Activated CD4-positive, alpha-beta memory T cell treated with anti-CD3 and anti-CD28 coated beads, Interleukin-2, amount 10 ng/mL, durations not matched to agents 7 days and 5 days (primary cell): Measurements from ENCODE around the gene TMEM86B. TPM values are rescaled to one million over a fixed set of nuclear protein-coding genes. Genes with fewer than 3 reads are reported as not detected.

Experiments used
- CTCF ChIA-PET: fragments of 350-600 bp; sonication (Branson Sonifier 250); formaldehyde crosslinking; loops from one replicate; lab custom pipeline; 2021; ENCODE audit warnings: antibody characterized with exemption, inconsistent platforms; lab: Charles Lee
- POLR2A ChIA-PET: fragments of 350-600 bp; sonication (Branson Sonifier 250); formaldehyde crosslinking; loops from one replicate; lab custom pipeline; 2021; ENCODE audit warnings: antibody characterized with exemption; lab: Charles Lee
- DNase-seq: peaks from one replicate; pipeline ENCODE4 v3.0.0-alpha.2; 2020
- H3K27ac Mint-ChIP-seq: one replicate; pipeline ENCODE4 v1.8.0; 2021; ENCODE audit warnings: mild to moderate bottlenecking, mixed read lengths
- H3K27me3 Mint-ChIP-seq: one replicate; pipeline ENCODE4 v1.8.0; 2021; ENCODE audit warnings: mixed read lengths
- H3K36me3 Mint-ChIP-seq: one replicate; pipeline ENCODE4 v1.8.0; 2021; ENCODE audit warnings: low read depth, mixed read lengths
- H3K4me1 Mint-ChIP-seq: one replicate; pipeline ENCODE4 v1.8.0; 2021; ENCODE audit warnings: mixed read lengths
- H3K4me3 Mint-ChIP-seq: one replicate; pipeline ENCODE4 v1.8.0; 2021; ENCODE audit warnings: mild to moderate bottlenecking, mixed read lengths
- H3K9me3 Mint-ChIP-seq: one replicate; pipeline ENCODE4 v1.8.0; 2021; ENCODE audit warnings: mixed read lengths
- total RNA-seq, 2 experiments: library from RNA; stranded (reverse); gene quantifications; one replicate each; pipeline ENCODE4 v1.2.3, GENCODE V29; 2021

The TMEM86B gene
- total RNA-seq, result 10 to 100 TPM; 10.3 to 12.4 TPM

DNA sequence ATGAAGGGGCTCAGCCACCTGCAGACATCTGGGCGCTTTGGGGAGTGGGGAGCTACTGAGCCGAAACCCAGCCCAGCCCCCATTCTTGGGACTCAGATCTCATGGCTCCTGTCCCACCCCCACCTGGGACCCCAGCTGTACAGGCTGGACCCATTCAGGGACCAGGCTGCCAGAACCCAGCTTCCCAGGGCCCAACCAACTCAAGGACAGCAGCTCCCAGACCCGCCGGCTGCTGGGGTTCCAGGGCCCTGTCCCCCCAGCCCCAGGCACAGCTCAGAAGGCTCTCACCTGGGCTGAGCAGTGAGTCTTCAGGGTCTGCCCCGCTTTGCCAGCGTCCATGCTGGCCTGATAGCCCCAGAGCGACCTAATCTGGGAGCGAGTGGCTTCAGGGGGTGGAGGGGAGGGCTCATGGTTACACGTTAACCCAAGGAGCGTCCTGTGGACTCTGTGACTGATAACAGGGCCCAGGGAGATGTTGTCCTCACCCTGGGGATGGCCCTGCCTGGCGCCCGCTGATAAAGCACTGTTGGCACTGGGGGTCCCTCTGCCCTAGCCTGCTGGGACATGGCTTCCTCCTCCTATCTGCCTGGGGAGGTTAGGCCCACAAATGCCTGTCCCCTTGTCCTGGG is at the start of gene TMEM86B:
TMEM86B (minus strand) TSS at position 361 of the 629 bp plus-strand sequence; CDS start at position 339, 22 bp downstream.
- Mint-ChIP-seq H3K27me3 (no peaks in the 10 kb centered on the region), H3K9me3 (no peaks in the 10 kb centered on the region), H3K36me3 (peaks cover 58% of the 10 kb centered on the region), H3K27ac (no peak within 1 kb of the TSS), H3K4me1 (peaks cover 6% of the 10 kb centered on the region), H3K4me3 (no peak within 1 kb of the TSS)
- no peak for DNase-seq
- ChIA-PET CTCF (interaction anchor here (0.6 kb wide), 1 partner anchor 319 kb away, joined by 5 read pairs; no protein-coding TSS in a partner anchor), POLR2A (interaction anchor here (0.9 to 1.3 kb wide), 2 partner anchors 26 to 31 kb away, joined by 3 read pairs; no protein-coding TSS in a partner anchor)

- peak overlapping the region; percentile 97 for H3K27ac Mint-ChIP-seq
- CTCF ChIA-PET, result interaction anchor here (1.2 to 3.0 kb wide), 6 partner anchors 15 to 190 kb away, joined by 3 to 13 read pairs (median 7); no protein-coding TSS in a partner anchor
- peak overlapping the region; percentile 59 for H3K4me3 Mint-ChIP-seq
- H3K9me3 Mint-ChIP-seq, result no peaks in the 10 kb centered on the region
- no peaks in the 10 kb centered on the region for H3K27me3 Mint-ChIP-seq
- DNase-seq, result no peak
- POLR2A ChIA-PET, result interaction anchor here (0.9 to 6.9 kb wide), 5 partner anchors 16 to 160 kb away, joined by 3 to 96 read pairs (median 8); partner anchors contain the start of genes PPP1R12C, PPP6R1 and UBE2S
- H3K36me3 Mint-ChIP-seq, result peaks cover 22% of the 10 kb centered on the region
- peaks cover 51% of the 10 kb centered on the region for H3K4me1 Mint-ChIP-seq
Observed at GRCh38 chr19:55277494-55277893, 48.9 kb upstream of the TMEM86B start.

DNA sequence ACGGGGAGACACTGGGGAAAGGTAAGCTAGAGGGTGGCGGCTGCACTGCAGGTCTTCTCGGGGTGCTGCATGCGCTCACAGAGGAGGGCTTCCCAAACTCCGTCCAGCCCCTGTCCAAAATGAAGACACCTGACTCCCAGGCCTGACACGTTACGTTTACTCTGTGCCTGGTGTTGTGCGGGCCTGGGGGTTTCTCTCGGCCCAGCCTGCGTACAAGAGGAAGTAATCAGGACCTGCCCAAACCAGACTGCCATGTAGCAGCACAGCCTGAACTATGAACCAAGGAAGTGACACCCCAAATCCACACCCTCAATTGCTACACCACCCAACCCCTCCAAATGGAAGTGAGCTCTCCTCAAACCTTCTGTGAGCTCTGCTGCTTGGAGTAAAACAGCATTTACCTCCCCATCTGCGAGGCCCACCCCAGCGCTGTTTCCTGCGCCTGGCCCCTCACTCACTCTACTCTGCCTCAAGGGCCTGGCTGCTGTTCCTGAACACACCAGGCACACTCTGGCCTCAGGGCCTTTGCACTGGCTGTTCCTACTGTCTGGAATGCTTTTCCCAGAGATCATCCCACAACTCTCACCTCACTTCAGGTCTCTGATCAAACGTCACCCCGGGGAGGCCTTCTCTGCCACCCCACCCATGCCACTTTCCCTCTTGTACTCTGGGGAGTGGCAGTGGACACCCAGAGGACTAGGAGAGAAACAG is 48.3 kb upstream of the TMEM86B start:
- peak overlapping the region; percentile 97 for H3K27ac Mint-ChIP-seq
- H3K27me3 Mint-ChIP-seq, result no peaks in the 10 kb centered on the region
- DNase-seq, result peak; percentile 31
- ChIA-PET CTCF (interaction anchor here (1.4 to 3.0 kb wide), 5 partner anchors 15 to 190 kb away, joined by 3 to 13 read pairs (median 9); no protein-coding TSS in a partner anchor), POLR2A (interaction anchor here (0.9 to 6.9 kb wide), 5 partner anchors 15 to 159 kb away, joined by 3 to 96 read pairs (median 8); partner anchors contain the start of genes PPP1R12C, PPP6R1 and UBE2S)
- H3K4me3 Mint-ChIP-seq, result peak overlapping the region; percentile 59
- H3K36me3 Mint-ChIP-seq, result peaks cover 28% of the 10 kb centered on the region
- no peaks in the 10 kb centered on the region for H3K9me3 Mint-ChIP-seq
- H3K4me1 Mint-ChIP-seq, result peaks cover 51% of the 10 kb centered on the region

GRCh38 chr19:55275851-55276719 is 47.5 kb upstream of the TMEM86B start:
- H3K9me3 Mint-ChIP-seq, result no peaks in the 10 kb centered on the region
- ChIA-PET POLR2A (interaction anchor here (2.1 to 6.9 kb wide), 4 partner anchors 16 to 158 kb away, joined by 8 to 96 read pairs (median 44); partner anchors contain the start of genes PPP1R12C, PPP6R1 and UBE2S), CTCF (interaction anchor here (0.7 to 3.0 kb wide), 4 partner anchors 16 to 26 kb away, joined by 3 to 13 read pairs (median 11); no protein-coding TSS in a partner anchor)
- H3K36me3 Mint-ChIP-seq, result peaks cover 29% of the 10 kb centered on the region
- peak overlapping the region; percentile 97 for H3K27ac Mint-ChIP-seq
- DNase-seq, result peak; percentile 49
- peaks cover 47% of the 10 kb centered on the region for H3K4me1 Mint-ChIP-seq
- H3K4me3 Mint-ChIP-seq, result peak overlapping the region; percentile 59
- H3K27me3 Mint-ChIP-seq, result no peaks in the 10 kb centered on the region

DNA sequence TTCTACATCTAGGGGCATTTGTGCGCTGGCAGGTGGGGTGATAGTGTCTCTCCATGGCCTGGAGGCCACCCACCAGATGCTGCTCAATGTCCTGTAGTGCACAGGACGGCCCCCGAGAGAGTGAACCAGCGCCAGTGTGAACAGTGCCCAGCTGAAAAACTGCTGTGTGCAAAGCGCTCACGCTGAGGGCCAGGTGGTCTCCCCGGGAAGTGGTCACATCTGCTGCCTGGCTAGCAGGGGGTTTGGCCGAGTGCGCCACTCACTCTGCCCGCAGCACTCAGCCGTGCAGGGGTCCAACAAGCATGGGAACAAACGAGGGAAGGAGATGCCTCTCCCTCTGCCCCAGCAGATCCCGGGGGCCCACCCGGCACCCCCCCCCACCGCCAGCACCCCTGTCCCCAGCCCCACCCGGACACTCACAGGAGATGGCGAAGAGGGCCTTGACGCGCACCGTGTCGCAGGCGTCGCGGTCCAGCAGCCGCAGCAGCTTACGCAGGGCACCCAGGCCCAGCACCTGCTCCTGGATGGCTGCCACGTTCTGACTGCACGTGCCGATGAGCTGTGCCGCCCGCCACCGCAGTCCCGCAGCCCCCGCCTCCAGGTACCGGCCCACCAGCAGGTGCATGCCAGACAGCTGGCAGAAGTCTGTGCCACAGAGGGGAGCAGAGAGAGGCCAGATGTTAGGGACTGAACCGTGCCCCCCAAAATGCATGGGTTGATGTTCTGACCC is 45.6 kb upstream of the TMEM86B start:
- H3K9me3 Mint-ChIP-seq, result no peaks in the 10 kb centered on the region
- POLR2A ChIA-PET, result interaction anchor here (6.9 kb wide), 1 partner anchor 14 kb away, joined by 81 read pairs; the partner anchor contains the start of gene PPP6R1
- H3K27me3 Mint-ChIP-seq, result no peaks in the 10 kb centered on the region
- peaks cover 29% of the 10 kb centered on the region for H3K4me1 Mint-ChIP-seq
- no peak overlapping the region for H3K27ac Mint-ChIP-seq
- no peak for DNase-seq
- no peak overlapping the region for H3K4me3 Mint-ChIP-seq
- H3K36me3 Mint-ChIP-seq, result peaks cover 32% of the 10 kb centered on the region
- CTCF ChIA-PET, result no interaction called here

DNA sequence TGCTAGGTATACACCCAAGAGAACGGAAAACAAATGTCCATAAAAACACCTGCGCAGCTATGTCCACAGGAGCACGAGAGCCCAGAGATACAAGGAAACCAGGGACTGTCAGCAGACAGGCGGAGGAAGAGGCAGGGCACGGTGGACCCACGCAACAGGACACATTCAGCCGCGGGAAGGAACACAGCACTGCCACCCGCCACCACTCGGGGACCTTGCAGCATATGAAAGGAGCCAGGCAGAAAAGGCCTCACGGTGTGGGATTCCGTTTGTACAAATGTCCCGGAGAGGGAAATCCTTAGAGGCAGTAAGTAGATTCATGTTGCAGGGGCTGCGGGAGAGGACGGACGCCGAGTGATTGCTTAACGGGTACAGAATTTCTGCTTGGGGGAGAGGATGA is 43.6 kb upstream of the TMEM86B start:
- Mint-ChIP-seq H3K4me3 (no peak overlapping the region), H3K9me3 (no peaks in the 10 kb centered on the region)
- DNase-seq, result no peak

DNA sequence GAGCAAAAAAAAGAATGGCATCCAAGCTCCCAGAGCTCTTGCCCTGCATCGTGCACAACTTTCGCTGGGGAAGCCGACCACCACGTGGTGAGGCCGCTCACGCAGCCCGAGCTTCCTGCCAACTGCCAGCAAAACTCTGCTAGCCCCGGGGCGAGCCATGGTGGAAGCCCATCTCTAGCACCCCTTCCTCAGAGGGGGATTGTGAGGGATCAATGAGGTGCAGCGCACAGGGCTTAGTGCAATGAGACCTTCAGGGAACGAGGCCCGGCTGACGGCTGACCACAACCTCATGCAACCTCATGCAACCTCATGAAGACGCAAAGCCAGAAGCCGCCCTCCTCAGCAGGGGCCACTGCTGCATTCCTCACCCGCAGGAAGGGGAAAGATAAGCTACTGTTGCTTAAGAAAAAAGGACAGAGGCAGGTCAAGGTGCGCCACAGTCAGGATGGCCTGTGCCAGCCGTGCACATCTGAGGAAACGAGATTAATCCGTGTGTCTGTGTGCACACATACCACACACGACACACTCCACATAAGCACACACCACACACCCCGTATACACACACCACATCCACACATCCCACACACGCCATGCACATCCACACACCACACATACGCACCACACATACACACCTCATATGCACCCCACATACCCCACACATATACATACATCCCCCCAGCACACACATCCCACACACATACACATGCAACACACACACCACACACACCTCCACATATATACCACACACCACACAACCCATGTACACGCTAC is 41.8 kb upstream of the TMEM86B start:
- CTCF ChIA-PET, result no interaction called here
- POLR2A ChIA-PET, result interaction anchor here (1.1 to 2.5 kb wide), 2 partner anchors 11 to 31 kb away, joined by 3 to 11 read pairs; partner anchors contain the start of gene PPP6R1
- H3K4me3 Mint-ChIP-seq, result no peak overlapping the region

More for the DNA sequence above, 43.6 kb upstream of the TMEM86B start:
- H3K36me3 Mint-ChIP-seq, result peaks cover 32% of the 10 kb centered on the region
- no peaks in the 10 kb centered on the region for H3K27me3 Mint-ChIP-seq
- POLR2A ChIA-PET, result interaction anchor here (2.0 kb wide), 1 partner anchor 13 kb away, joined by 6 read pairs; the partner anchor contains the start of gene PPP6R1
- H3K27ac Mint-ChIP-seq, result no peak overlapping the region
- CTCF ChIA-PET, result no interaction called here
- peaks cover 16% of the 10 kb centered on the region for H3K4me1 Mint-ChIP-seq

DNA sequence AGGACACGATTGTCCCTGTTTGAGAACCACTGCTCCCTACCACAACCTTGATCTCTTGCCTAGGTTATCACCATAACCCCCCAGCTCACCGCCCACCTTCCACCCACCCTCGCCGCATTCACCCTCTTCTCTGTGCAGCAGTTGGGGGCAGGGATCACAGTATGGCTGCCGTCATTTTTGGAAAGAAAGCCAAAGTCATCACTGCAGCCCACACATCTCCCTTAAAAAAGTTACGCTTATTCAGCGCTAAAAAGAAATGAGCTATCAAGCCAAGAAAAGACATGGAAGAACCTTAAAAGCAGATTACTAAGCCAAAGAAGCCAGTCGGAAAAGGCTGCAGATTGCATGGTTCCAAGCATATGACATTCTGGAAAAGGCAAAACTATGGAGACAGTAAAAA is 40.7 kb upstream of the TMEM86B start:
- Mint-ChIP-seq H3K4me3 (no peak overlapping the region), H3K9me3 (peaks cover 7% of the 10 kb centered on the region), H3K36me3 (peaks cover 31% of the 10 kb centered on the region), H3K27me3 (no peaks in the 10 kb centered on the region), H3K27ac (no peak overlapping the region), H3K4me1 (peaks cover 4% of the 10 kb centered on the region)
- POLR2A ChIA-PET, result interaction anchor here (1.2 to 2.5 kb wide), 2 partner anchors 10 to 115 kb away, joined by 4 to 11 read pairs; partner anchors contain the start of genes PPP6R1 and TMEM238
- no peak for DNase-seq
- CTCF ChIA-PET, result no interaction called here

More for the DNA sequence above, 41.8 kb upstream of the TMEM86B start:
- H3K27me3 Mint-ChIP-seq, result no peaks in the 10 kb centered on the region
- H3K4me1 Mint-ChIP-seq, result peaks cover 7% of the 10 kb centered on the region
- H3K27ac Mint-ChIP-seq, result no peak overlapping the region
- peaks cover 7% of the 10 kb centered on the region for H3K9me3 Mint-ChIP-seq
- H3K36me3 Mint-ChIP-seq, result peaks cover 34% of the 10 kb centered on the region
- no peak for DNase-seq

DNA sequence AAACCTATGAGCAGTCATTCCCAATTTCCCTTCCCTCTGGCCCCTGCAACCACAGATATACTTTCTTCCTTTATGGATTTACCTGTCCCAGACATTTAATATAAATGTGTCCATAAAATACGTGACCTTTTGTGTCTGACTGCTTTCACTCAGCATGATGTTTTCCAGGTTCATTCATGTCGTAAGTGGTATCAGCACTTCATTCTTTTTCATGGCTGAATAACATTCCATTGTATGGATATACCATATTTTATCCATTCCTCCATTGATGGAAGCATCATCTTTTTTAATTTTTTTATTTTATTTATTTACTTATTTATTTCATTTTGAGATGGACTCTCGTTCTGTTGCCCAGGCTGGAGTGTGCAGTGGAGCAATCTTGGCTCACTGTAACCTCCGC is 38.3 kb upstream of the TMEM86B start:
- no peak for DNase-seq
- Mint-ChIP-seq H3K27ac (no peak overlapping the region), H3K4me1 (peaks cover 4% of the 10 kb centered on the region), H3K4me3 (no peak overlapping the region), H3K9me3 (peaks cover 7% of the 10 kb centered on the region), H3K36me3 (peaks cover 20% of the 10 kb centered on the region), H3K27me3 (no peaks in the 10 kb centered on the region)
- ChIA-PET CTCF (no interaction called here), POLR2A (no interaction called here)

DNA sequence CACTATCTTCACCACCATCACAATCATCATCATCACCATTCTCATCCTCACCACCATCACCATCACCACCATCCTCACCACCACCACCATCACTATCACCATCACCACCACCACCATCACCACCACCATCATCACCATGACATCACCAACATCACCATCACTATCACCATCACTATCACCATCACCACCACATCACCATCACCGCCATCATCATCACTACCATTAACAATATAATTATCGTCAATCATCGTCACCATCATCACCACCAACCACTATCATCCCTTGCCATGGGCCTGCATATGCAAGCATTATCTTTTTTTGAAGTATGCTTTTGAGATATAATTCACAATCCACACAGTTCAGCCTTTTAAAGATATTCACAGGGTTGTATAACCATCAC is 37.8 kb upstream of the TMEM86B start:
- no peak for DNase-seq
- H3K4me3 Mint-ChIP-seq, result no peak overlapping the region
- POLR2A ChIA-PET, result no interaction called here
- no peaks in the 10 kb centered on the region for H3K27me3 Mint-ChIP-seq
- CTCF ChIA-PET, result no interaction called here
- H3K36me3 Mint-ChIP-seq, result peaks cover 20% of the 10 kb centered on the region
- peaks cover 4% of the 10 kb centered on the region for H3K4me1 Mint-ChIP-seq
- no peak overlapping the region for H3K27ac Mint-ChIP-seq
- H3K9me3 Mint-ChIP-seq, result peaks cover 7% of the 10 kb centered on the region

DNA sequence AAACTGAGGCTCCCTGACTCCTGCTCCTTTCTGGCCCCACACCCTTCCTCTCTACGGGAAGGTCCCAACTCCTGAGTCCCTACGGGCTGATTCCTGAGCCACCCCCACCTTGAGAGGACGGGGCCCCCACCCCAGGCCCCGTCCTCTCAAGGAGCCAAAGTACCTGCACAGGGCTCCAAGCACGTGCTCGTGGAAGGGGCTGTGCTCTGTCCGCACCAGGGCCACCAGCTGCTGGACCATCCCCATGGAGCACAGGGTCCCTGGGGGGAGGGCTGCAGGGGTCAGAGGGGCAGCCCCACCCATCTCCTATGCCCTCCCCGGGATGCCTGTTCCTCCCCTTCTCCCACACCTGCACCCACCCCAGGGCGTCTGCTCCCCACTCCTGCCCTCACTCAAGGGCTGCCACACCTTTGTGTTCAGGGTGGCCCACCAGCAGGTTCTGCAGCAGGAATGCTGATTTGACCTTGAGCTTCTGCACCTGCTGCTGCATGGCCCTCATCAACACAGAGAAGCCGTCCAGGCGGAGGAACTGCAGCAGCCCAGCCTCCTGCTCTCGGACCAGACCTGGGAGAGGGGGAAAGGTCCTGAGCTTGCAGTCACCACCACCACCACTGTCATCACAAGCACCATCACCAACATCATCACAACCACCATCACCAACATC is 37.3 kb upstream of the TMEM86B start:
- H3K4me1 Mint-ChIP-seq, result peaks cover 4% of the 10 kb centered on the region
- H3K27ac Mint-ChIP-seq, result no peak overlapping the region
- H3K36me3 Mint-ChIP-seq, result peaks cover 20% of the 10 kb centered on the region
- peaks cover 7% of the 10 kb centered on the region for H3K9me3 Mint-ChIP-seq
- POLR2A ChIA-PET, result no interaction called here
- no peaks in the 10 kb centered on the region for H3K27me3 Mint-ChIP-seq
- no peak for DNase-seq
- CTCF ChIA-PET, result no interaction called here
- no peak overlapping the region for H3K4me3 Mint-ChIP-seq
